GM19035 (cell line): Measurements from ENCODE around the gene AUTS2.

Experiments
- ATAC-seq: cut with Tn5 transposase; IDR thresholded peaks from one replicate; pipeline ENCODE4 v1.9.1; 2021; ENCODE audit not compliant: unreplicated experiment

Gene AUTS2

GRCh38 chr7:70390251-70390650 is 792.0 kb downstream of the AUTS2 start:
- ATAC-seq, result no peak

GRCh38 chr7:70392256-70392876 is 794.1 kb downstream of the AUTS2 start:
- ATAC-seq, result no peak

GRCh38 chr7:70392877-70393435 is 794.7 kb downstream of the AUTS2 start:
- ATAC-seq, result no peak

- no peak for ATAC-seq
Observed at GRCh38 chr7:70393956-70394355, 795.7 kb downstream of the AUTS2 start.

GRCh38 chr7:70400829-70401380 is 802.6 kb downstream of the AUTS2 start:
- no peak for ATAC-seq

- ATAC-seq, result no peak
Observed at GRCh38 chr7:70402069-70402468, 803.8 kb downstream of the AUTS2 start.

- no peak for ATAC-seq
Observed at GRCh38 chr7:70405241-70405640, 807.0 kb downstream of the AUTS2 start.

- ATAC-seq, result no peak
Observed at GRCh38 chr7:70406186-70406949, 808.1 kb downstream of the AUTS2 start.

GRCh38 chr7:70406950-70407209 is 808.6 kb downstream of the AUTS2 start:
- no peak for ATAC-seq

GRCh38 chr7:70408477-70408876 is 810.2 kb downstream of the AUTS2 start:
- no peak for ATAC-seq

GRCh38 chr7:70408891-70409290 is 810.6 kb downstream of the AUTS2 start:
- no peak for ATAC-seq

- ATAC-seq, result no peak
Observed at GRCh38 chr7:70410134-70410750, 812.0 kb downstream of the AUTS2 start.

GRCh38 chr7:70414368-70414767 is 816.1 kb downstream of the AUTS2 start:
- ATAC-seq, result no peak

GRCh38 chr7:70415179-70415972 is 817.1 kb downstream of the AUTS2 start:
- ATAC-seq, result no peak

GRCh38 chr7:70416347-70416985 is 818.2 kb downstream of the AUTS2 start:
- no peak for ATAC-seq

- ATAC-seq, result no peak
Observed at GRCh38 chr7:70416986-70417655, 818.8 kb downstream of the AUTS2 start.

GRCh38 chr7:70419526-70420380 is 821.5 kb downstream of the AUTS2 start:
- ATAC-seq, result no peak

GRCh38 chr7:70420381-70420662 is 822.0 kb downstream of the AUTS2 start:
- ATAC-seq, result no peak

GRCh38 chr7:70421319-70421718 is 823.0 kb downstream of the AUTS2 start:
- ATAC-seq, result no peak
